GM12801 (cell line): ENCODE results near the gene IQCK.

Experiments
- CTCF ChIP-seq: IDR thresholded peaks from one replicate; pipeline ENCODE4 v1.5.1; 2011; ENCODE audit warnings: control low read depth; ENCODE audit not compliant: insufficient read length; ENCODE audit errors: extremely low read depth

The IQCK gene

GRCh38 chr16:19831678-19832077 is 113.6 kb downstream of the IQCK start:
- no peak for TF ChIP-seq CTCF

- no peak for TF ChIP-seq CTCF
Measured at GRCh38 chr16:19833176-19833575, 115.1 kb downstream of the IQCK start.

GRCh38 chr16:19833581-19833980 is 115.5 kb downstream of the IQCK start:
- TF ChIP-seq CTCF = no peak

GRCh38 chr16:19835196-19835595 is 117.1 kb downstream of the IQCK start:
- TF ChIP-seq CTCF = no peak

GRCh38 chr16:19835968-19836421 is 117.9 kb downstream of the IQCK start:
- no peak for TF ChIP-seq CTCF

- TF ChIP-seq CTCF = no peak
Measured at GRCh38 chr16:19837331-19837980, 119.4 kb downstream of the IQCK start.

- TF ChIP-seq CTCF = no peak
Measured at GRCh38 chr16:19837984-19838707, 120.1 kb downstream of the IQCK start.
